Calu3 (cell line): ENCODE measurements around the gene CCDC54. TPM values are rescaled to one million over a fixed set of nuclear protein-coding genes. Genes with fewer than 3 reads are reported as not detected.

Source experiments
- BruUV-seq: library from RNA; stranded (reverse); fragments of 400-500 nt; replicated peaks from 2 replicates; lab custom pipeline; 2021; lab: Mats Ljungman, UMichigan
- CTCF ChIA-PET: fragments of 300-600 bp; sonication (Branson Sonifier 250); formaldehyde crosslinking; loops from one replicate; lab custom pipeline; 2022; ENCODE audit warnings: antibody characterized with exemption; lab: Charles Lee
- DNase-seq: peaks from one replicate; pipeline ENCODE4 v3.0.0; 2022
- H3K27ac Mint-ChIP-seq: one replicate; pipeline ENCODE4 v1.8.0; 2022; ENCODE audit warnings: mixed read lengths; ENCODE audit not compliant: unreplicated experiment
- H3K27me3 Mint-ChIP-seq: one replicate; pipeline ENCODE4 v1.8.0; 2022; ENCODE audit warnings: mixed read lengths; ENCODE audit not compliant: unreplicated experiment
- H3K36me3 Mint-ChIP-seq: one replicate; pipeline ENCODE4 v1.8.0; 2022; ENCODE audit warnings: mild to moderate bottlenecking, moderate library complexity, mixed read lengths; ENCODE audit not compliant: insufficient read depth, unreplicated experiment
- H3K4me1 Mint-ChIP-seq: one replicate; pipeline ENCODE4 v1.8.0; 2022; ENCODE audit warnings: mild to moderate bottlenecking, low read depth, mixed read lengths; ENCODE audit not compliant: unreplicated experiment
- H3K4me3 Mint-ChIP-seq: one replicate; pipeline ENCODE4 v1.8.0; 2022; ENCODE audit warnings: mild to moderate bottlenecking, low read depth, moderate library complexity, mixed read lengths; ENCODE audit not compliant: unreplicated experiment
- H3K9me3 Mint-ChIP-seq: one replicate; pipeline ENCODE4 v1.8.0; 2022; ENCODE audit warnings: low read depth, mixed read lengths; ENCODE audit not compliant: unreplicated experiment
- CTCF ChIP-seq: fragments of 200-600 bp; IDR thresholded peaks from one replicate; pipeline ENCODE4 v1.8.0; 2022; ENCODE audit warnings: antibody characterized with exemption; ENCODE audit not compliant: unreplicated experiment
- intact Hi-C: fragments of 100-400 bp; cut with micrococcal nuclease; formaldehyde crosslinking; loops from one replicate; pipeline ENCODE4 v1.10.0; 2022; ENCODE audit not compliant: unreplicated experiment
- total RNA-seq: library from RNA; stranded (reverse); gene quantifications from 2 replicates; pipeline ENCODE4 v1.2.3, GENCODE V29; 2022

CCDC54 gene
- total RNA-seq, 1 experiment from 2014 or later, result not detected

- H3K9me3 Mint-ChIP-seq, result no peaks in the 10 kb centered on the region
- intact Hi-C loops, result no loop called here
- no peak for TF ChIP-seq CTCF
- no peak overlapping the region for H3K4me3 Mint-ChIP-seq
- no peaks in the 10 kb centered on the region for H3K36me3 Mint-ChIP-seq
- H3K27ac Mint-ChIP-seq, result no peak overlapping the region
- no peak for DNase-seq
- peaks cover 8% of the 10 kb centered on the region for H3K4me1 Mint-ChIP-seq
- H3K27me3 Mint-ChIP-seq, result no peaks in the 10 kb centered on the region
- BruUV-seq, result no TSS peak
- CTCF ChIA-PET, result no interaction called here
Measured at GRCh38 chr3:107407355-107407754, 30.1 kb downstream of the CCDC54 start.

- intact Hi-C loops, result no loop called here
- Mint-ChIP-seq H3K9me3 (no peaks in the 10 kb centered on the region), H3K4me1 (peaks cover 8% of the 10 kb centered on the region), H3K4me3 (no peak overlapping the region), H3K27ac (no peak overlapping the region), H3K27me3 (no peaks in the 10 kb centered on the region), H3K36me3 (no peaks in the 10 kb centered on the region)
- DNase-seq, result no peak
- CTCF ChIA-PET, result no interaction called here
- BruUV-seq, result no TSS peak
- no peak for TF ChIP-seq CTCF
Measured at GRCh38 chr3:107408513-107408912, 31.3 kb downstream of the CCDC54 start.

GRCh38 chr3:107409365-107409764, 32.1 kb downstream of the CCDC54 start:
- intact Hi-C loops, result no loop called here
- H3K36me3 Mint-ChIP-seq, result no peaks in the 10 kb centered on the region
- peaks cover 8% of the 10 kb centered on the region for H3K4me1 Mint-ChIP-seq
- no peak overlapping the region for H3K4me3 Mint-ChIP-seq
- BruUV-seq, result no TSS peak
- DNase-seq, result no peak
- H3K27ac Mint-ChIP-seq, result no peak overlapping the region
- no peaks in the 10 kb centered on the region for H3K27me3 Mint-ChIP-seq
- no peak for TF ChIP-seq CTCF
- H3K9me3 Mint-ChIP-seq, result no peaks in the 10 kb centered on the region
- CTCF ChIA-PET, result no interaction called here

DNA sequence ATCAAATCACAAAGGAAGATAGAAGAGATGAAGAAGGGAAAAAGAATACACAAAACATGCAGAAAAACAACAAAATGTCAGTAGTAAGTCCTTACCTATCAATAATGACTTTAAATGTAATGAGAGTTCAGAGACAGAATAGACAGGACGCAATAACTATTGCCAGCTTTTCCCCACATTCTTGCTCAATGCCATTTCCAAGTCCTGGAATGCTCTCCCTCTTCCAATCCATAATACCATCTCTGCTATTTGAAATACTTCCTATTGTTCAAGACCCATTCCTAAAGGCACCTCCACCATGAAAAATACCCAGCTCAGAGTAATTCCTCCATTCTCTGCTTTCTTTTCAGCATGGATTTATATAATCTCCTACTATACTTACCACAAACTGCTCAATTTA, 33.4 kb downstream of the CCDC54 start:
- CTCF ChIA-PET, result interaction anchor here (0.7 kb wide), 1 partner anchor 1734 kb away, joined by 3 read pairs; no protein-coding TSS in a partner anchor
- Mint-ChIP-seq H3K36me3 (no peaks in the 10 kb centered on the region), H3K4me3 (no peak overlapping the region), H3K27ac (no peak overlapping the region), H3K4me1 (peaks cover 8% of the 10 kb centered on the region), H3K9me3 (no peaks in the 10 kb centered on the region), H3K27me3 (no peaks in the 10 kb centered on the region)
- DNase-seq, result no peak
- no TSS peak for BruUV-seq
- TF ChIP-seq CTCF, result no peak
- intact Hi-C loops, result no loop called here
